ENCODE data around the gene CRYBB2. TPM values are rescaled to one million over a fixed set of nuclear protein-coding genes. Genes with fewer than 3 reads are reported as not detected.
"Not testable (repeated sequence)": the region's sequence is repeated elsewhere in the genome, so short reads cannot be mapped to it uniquely, and the experiment has no call there.

CRYBB2 gene
- polyA plus RNA-seq, 3 donors = not detected

GRCh38 chr22:25280118-25280517, 60.7 kb downstream of the CRYBB2 start:
- H3K4me1 Mint-ChIP-seq; H3K27ac ChIP-seq (ENCODE audit: low read depth in 1 of 2, low read length in 2 of 2); H3K36me3 ChIP-seq (replicated peaks in 1 of 2; ENCODE audit: control insufficient read depth in 1 of 2, insufficient read depth in 2 of 2, low read length in 2 of 2); H3K79me2 ChIP-seq (ENCODE audit: insufficient read depth, low read length); DNase-seq; H2AFZ ChIP-seq (ENCODE audit: insufficient read depth, low read depth, low read length, poor library complexity, severe bottlenecking); intact Hi-C loops (cut with micrococcal nuclease); H3K9ac ChIP-seq (ENCODE audit: insufficient read depth, low read length, poor library complexity, severe bottlenecking); H3K4me2 ChIP-seq (replicated peaks; ENCODE audit: extremely low read depth, low read length, poor library complexity, severe bottlenecking); H3K36me3 Mint-ChIP-seq; H4K20me1 ChIP-seq (ENCODE audit: insufficient read depth, low read length); H3K27ac Mint-ChIP-seq; H3K4me3 ChIP-seq (replicated peaks in 1 of 3; ENCODE audit: low read depth in 2 of 3, low read length in 3 of 3); H3K4me1 ChIP-seq (ENCODE audit: control insufficient read depth in 1 of 2, insufficient read depth in 2 of 2, low read length in 2 of 2): not testable (repeated sequence)
- peak overlapping the region in 1 of 2 donors; percentile 1 for H3K4me3 Mint-ChIP-seq
- H3K27me3 Mint-ChIP-seq (ENCODE audit: low read depth in 3 of 3) = peaks cover 51 to 64% (median 62%) of the 10 kb centered on the region in 3 donors
- H3K9me3 Mint-ChIP-seq = peaks cover 0 to 12% (median 3%) of the 10 kb centered on the region in 7 donors
- H3K9me3 ChIP-seq (replicated peaks in 1 of 2; ENCODE audit: control insufficient read depth in 1 of 2, insufficient read depth in 1 of 2, low read length in 2 of 2) = peaks cover 0 to 13% of the 10 kb centered on the region in 2 donors
- 80% methylated on average over 2 of the region's 2 CpGs for WGBS (ENCODE audit: insufficient coverage)
- peaks cover 46 to 54% of the 10 kb centered on the region in 2 donors for H3K27me3 ChIP-seq (ENCODE audit: control insufficient read depth in 2 of 2, insufficient read depth in 2 of 2, low read length in 2 of 2)

Small RNAs within 50 kb of the gene (small RNA-seq; reads per million reads assigned to genes)
- gene Z99916.2 (ENCODE audit: insufficient read length, low read depth) = not detected

Other genes starting within 250 kb of the CRYBB2 start
- gene CRYBB3, start 19.8 kb upstream of the CRYBB2 start, polyA plus RNA-seq = not detected